WTC11 (cell line): ENCODE results near the gene EVI5L. TPM values are rescaled to one million over a fixed set of nuclear protein-coding genes. Genes with fewer than 3 reads are reported as not detected.
A peak's percentile ranks its signal among the peaks of the same experiment; 100 is the strongest.

ENCODE experiments used
- ATAC-seq: fragments of 200-7000 bp; cut with Tn5 transposase; 2 replicates; pipeline ENCODE4 v1.10.0; 2021; ENCODE audit warnings: mild to moderate bottlenecking, moderate library complexity
- CTCF ChIA-PET: fragments of 300-600 bp; sonication (Branson Sonifier 250); formaldehyde crosslinking; loops from one replicate; lab custom pipeline; 2021; ENCODE audit warnings: antibody characterized with exemption; lab: Charles Lee
- POLR2A ChIA-PET: fragments of 350-600 bp; sonication (Branson Sonifier 250); formaldehyde crosslinking; loops from one replicate; lab custom pipeline; 2021; ENCODE audit warnings: antibody characterized with exemption; lab: Charles Lee
- DNase-seq: peaks from one replicate; pipeline ENCODE4 v3.0.0; 2021; ENCODE audit warnings: low spot score
- H3K27ac Mint-ChIP-seq: 2 replicates; pipeline ENCODE4 v1.8.0; 2021; ENCODE audit warnings: mixed read lengths
- H3K27me3 Mint-ChIP-seq: 2 replicates; pipeline ENCODE4 v1.8.0; 2021; ENCODE audit warnings: low read depth, mild to moderate bottlenecking, moderate library complexity, mixed read lengths
- H3K36me3 Mint-ChIP-seq: 2 replicates; pipeline ENCODE4 v1.8.0; 2021; ENCODE audit warnings: mixed read lengths
- H3K4me1 Mint-ChIP-seq: 2 replicates; pipeline ENCODE4 v1.8.0; 2022; ENCODE audit warnings: mixed read lengths
- H3K4me3 Mint-ChIP-seq: 2 replicates; pipeline ENCODE4 v1.8.0; 2021; ENCODE audit warnings: mild to moderate bottlenecking, moderate library complexity, mixed read lengths
- H3K9me3 Mint-ChIP-seq: 2 replicates; pipeline ENCODE4 v1.8.0; 2021; ENCODE audit warnings: mixed read lengths
- CBFB ChIP-seq: sonication (generic); formaldehyde crosslinking; IDR thresholded peaks from 2 replicates; pipeline ENCODE4 v1.8.1; 2022; ENCODE audit warnings: mild to moderate bottlenecking, low read depth, missing genetic modification reagents
- GABPB1 ChIP-seq: sonication (generic); formaldehyde crosslinking; IDR thresholded peaks from 2 replicates; pipeline ENCODE4 v1.8.1; 2023; ENCODE audit warnings: mild to moderate bottlenecking, missing genetic modification reagents
- HMGA2 ChIP-seq: fragments of 250-450 bp; sonication (Bioruptor Pico); IDR thresholded peaks from 2 replicates; pipeline ENCODE4 v1.4.0; 2021; ENCODE audit warnings: mild to moderate bottlenecking, moderate library complexity
- JAZF1 ChIP-seq: fragments of 250-450 bp; sonication (Bioruptor Pico); IDR thresholded peaks from 2 replicates; pipeline ENCODE4 v1.9.0; 2021; ENCODE audit warnings: moderate library complexity, mild to moderate bottlenecking, inconsistent platforms
- NFE2L1 ChIP-seq: sonication (generic); formaldehyde crosslinking; IDR thresholded peaks from 2 replicates; pipeline ENCODE4 v1.8.1; 2023; ENCODE audit warnings: missing genetic modification reagents
- RELA ChIP-seq: sonication (generic); formaldehyde crosslinking; IDR thresholded peaks from 2 replicates; pipeline ENCODE4 v1.8.1; 2022; ENCODE audit warnings: missing genetic modification reagents, mild to moderate bottlenecking, borderline replicate concordance
- SMAD4 ChIP-seq: sonication (generic); formaldehyde crosslinking; IDR thresholded peaks from 2 replicates; pipeline ENCODE4 v1.8.0; 2022; ENCODE audit warnings: mild to moderate bottlenecking, missing genetic modification reagents
- ZNF121 ChIP-seq: sonication (generic); formaldehyde crosslinking; IDR thresholded peaks from 2 replicates; pipeline ENCODE4 v1.8.0; 2023; ENCODE audit warnings: missing genetic modification reagents
- ZNF138 ChIP-seq: sonication (generic); formaldehyde crosslinking; conservative IDR thresholded peaks from 2 replicates; pipeline ENCODE4 v1.8.1; 2022; ENCODE audit warnings: mild to moderate bottlenecking, moderate library complexity, missing genetic modification reagents
- total RNA-seq: library from RNA; stranded (reverse); gene quantifications from 3 replicates; pipeline ENCODE4 v1.2.3, GENCODE V29; 2021
- TF ChIP-seq, protein P1 (sequence below): fragments of 250-450 bp; sonication (Bioruptor Pico); IDR thresholded peaks from 2 replicates; pipeline ENCODE4 v1.9.0; 2021; ENCODE audit warnings: moderate library complexity, mild to moderate bottlenecking, inconsistent platforms, borderline replicate concordance
- TF ChIP-seq, protein P2 (sequence below): sonication (generic); formaldehyde crosslinking; IDR thresholded peaks from 2 replicates; pipeline ENCODE4 v1.8.1; 2023; ENCODE audit warnings: mild to moderate bottlenecking, missing genetic modification reagents, borderline replicate concordance
- TF ChIP-seq, protein P3 (sequence below): sonication (generic); formaldehyde crosslinking; IDR thresholded peaks from 2 replicates; pipeline ENCODE4 v1.8.1; 2022; ENCODE audit warnings: low read depth, missing genetic modification reagents, borderline replicate concordance

Gene EVI5L
- total RNA-seq, 1 experiment from 2014 or later = 10.5 TPM

DNA sequence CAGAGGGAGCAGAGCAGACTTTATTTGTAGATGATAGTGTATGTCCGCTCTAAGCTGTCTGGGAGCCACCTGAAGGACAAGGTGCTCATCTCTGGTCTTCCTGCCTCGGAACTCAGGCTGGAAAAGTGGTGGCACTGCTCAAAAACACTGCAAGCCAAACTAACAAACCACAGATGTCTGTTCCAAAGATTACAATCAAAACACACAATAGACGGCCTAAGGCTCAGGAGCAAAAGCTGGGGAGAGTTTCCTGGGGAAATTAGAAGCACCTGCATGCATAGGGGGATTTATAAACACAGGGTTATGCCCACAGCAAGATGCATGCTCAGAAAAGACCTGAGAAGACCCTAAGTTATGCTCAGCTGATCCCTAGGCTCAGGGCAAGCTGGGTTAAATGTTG, 9.4 kb upstream of the EVI5L start (continued):
- TF ChIP-seq, protein P1, sequence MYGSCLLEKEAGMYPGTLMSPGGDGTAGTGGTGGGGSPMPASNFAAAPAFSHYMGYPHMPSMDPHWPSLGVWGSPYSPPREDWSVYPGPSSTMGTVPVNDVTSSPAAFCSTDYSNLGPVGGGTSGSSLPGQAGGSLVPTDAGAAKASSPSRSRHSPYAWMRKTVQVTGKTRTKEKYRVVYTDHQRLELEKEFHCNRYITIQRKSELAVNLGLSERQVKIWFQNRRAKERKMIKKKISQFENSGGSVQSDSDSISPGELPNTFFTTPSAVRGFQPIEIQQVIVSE (CRISPR knock-in tag) = no peak
- TF ChIP-seq, protein P2, sequence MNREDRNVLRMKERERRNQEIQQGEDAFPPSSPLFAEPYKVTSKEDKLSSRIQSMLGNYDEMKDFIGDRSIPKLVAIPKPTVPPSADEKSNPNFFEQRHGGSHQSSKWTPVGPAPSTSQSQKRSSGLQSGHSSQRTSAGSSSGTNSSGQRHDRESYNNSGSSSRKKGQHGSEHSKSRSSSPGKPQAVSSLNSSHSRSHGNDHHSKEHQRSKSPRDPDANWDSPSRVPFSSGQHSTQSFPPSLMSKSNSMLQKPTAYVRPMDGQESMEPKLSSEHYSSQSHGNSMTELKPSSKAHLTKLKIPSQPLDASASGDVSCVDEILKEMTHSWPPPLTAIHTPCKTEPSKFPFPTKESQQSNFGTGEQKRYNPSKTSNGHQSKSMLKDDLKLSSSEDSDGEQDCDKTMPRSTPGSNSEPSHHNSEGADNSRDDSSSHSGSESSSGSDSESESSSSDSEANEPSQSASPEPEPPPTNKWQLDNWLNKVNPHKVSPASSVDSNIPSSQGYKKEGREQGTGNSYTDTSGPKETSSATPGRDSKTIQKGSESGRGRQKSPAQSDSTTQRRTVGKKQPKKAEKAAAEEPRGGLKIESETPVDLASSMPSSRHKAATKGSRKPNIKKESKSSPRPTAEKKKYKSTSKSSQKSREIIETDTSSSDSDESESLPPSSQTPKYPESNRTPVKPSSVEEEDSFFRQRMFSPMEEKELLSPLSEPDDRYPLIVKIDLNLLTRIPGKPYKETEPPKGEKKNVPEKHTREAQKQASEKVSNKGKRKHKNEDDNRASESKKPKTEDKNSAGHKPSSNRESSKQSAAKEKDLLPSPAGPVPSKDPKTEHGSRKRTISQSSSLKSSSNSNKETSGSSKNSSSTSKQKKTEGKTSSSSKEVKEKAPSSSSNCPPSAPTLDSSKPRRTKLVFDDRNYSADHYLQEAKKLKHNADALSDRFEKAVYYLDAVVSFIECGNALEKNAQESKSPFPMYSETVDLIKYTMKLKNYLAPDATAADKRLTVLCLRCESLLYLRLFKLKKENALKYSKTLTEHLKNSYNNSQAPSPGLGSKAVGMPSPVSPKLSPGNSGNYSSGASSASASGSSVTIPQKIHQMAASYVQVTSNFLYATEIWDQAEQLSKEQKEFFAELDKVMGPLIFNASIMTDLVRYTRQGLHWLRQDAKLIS (CRISPR knock-in tag) = no peak
- TF ChIP-seq SMAD4 (CRISPR knock-in tag) = no peak
- no peak for TF ChIP-seq CBFB (CRISPR knock-in tag)
- no peak for TF ChIP-seq RELA (CRISPR knock-in tag)
- TF ChIP-seq ZNF138 (CRISPR knock-in tag) = no peak
- TF ChIP-seq GABPB1 (CRISPR knock-in tag) = no peak

DNA sequence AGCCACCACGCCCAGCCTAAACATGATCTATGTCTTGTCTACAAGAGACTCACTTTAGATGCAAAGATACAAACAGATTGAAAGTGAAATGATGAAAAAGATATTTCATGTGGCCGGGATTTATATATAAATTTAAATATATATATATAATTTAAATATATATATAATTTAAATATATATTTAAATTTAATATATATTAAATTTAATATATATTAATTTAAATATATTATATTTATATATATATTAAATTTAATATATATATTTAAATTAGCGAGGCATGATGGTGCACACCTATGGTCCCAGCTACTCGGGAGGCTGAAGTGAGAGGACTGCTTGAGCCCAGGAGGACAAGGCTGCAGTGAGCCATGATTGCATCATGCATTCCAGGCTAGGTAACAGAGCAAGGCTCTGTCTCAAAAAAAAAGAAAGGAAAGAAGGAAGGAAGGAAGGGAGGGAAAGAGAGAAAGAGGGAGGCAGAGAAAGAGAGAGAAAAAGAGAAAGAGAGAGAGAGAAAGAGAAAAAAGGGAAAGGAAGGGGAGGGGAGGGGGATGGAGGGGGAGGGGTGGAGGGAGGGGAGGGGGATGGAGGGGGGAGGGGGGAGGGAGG, 7.0 kb upstream of the EVI5L start:
- Mint-ChIP-seq H3K36me3 (no peaks in the 10 kb centered on the region), H3K4me3 (no peak overlapping the region), H3K9me3 (peaks cover 14% of the 10 kb centered on the region), H3K27me3 (peaks cover 75% of the 10 kb centered on the region), H3K27ac (no peak overlapping the region), H3K4me1 (peaks cover 3% of the 10 kb centered on the region; the same call in 1 of the 2 replicates)
- ChIA-PET POLR2A (no interaction called here), CTCF (interaction anchor here (1.4 kb wide), 1 partner anchor 142 kb away, joined by 4 read pairs; the partner anchor contains the start of gene TRAPPC5)
- TF ChIP-seq, protein P3, sequence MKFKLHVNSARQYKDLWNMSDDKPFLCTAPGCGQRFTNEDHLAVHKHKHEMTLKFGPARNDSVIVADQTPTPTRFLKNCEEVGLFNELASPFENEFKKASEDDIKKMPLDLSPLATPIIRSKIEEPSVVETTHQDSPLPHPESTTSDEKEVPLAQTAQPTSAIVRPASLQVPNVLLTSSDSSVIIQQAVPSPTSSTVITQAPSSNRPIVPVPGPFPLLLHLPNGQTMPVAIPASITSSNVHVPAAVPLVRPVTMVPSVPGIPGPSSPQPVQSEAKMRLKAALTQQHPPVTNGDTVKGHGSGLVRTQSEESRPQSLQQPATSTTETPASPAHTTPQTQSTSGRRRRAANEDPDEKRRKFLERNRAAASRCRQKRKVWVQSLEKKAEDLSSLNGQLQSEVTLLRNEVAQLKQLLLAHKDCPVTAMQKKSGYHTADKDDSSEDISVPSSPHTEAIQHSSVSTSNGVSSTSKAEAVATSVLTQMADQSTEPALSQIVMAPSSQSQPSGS = no peak
- TF ChIP-seq HMGA2 (CRISPR knock-in tag) (peak; percentile 96), GABPB1 (CRISPR knock-in tag) (peak; percentile 50; the same call in 1 of the 2 replicates), JAZF1 (CRISPR knock-in tag) (no peak)
- TF ChIP-seq, protein P2 (CRISPR knock-in tag) = no peak
- DNase-seq = no peak
- no peak for ATAC-seq

DNA sequence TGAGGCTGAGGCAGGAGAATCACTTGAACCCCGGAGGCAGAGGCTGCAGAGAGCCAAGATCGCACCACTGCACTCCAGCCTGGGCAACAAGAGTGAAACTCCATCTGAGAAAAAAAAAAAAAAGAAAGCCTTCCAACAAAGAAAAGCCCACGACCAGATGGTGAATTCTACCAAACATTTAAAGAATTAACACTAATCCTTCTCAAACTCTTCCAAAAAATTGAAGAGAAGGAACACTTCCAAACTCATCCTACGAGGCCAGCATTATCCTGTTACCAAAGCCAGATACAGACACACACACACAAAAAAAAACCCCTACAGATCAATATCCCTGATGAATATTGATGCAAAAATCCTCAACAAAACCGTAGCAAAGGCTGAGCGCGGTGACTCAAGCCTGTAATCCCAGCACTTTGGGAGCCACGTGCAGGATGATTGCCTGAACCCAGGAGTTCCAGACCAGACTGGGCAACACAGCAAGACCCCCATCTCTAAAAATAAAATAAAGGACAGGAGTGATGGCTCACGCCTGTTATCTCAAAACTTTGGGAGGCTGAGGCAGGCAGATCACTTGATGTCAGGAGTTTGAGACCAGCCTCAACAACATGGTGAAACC, 6.2 kb upstream of the EVI5L start:
- POLR2A ChIA-PET = no interaction called here

More for the DNA sequence above, 6.2 kb upstream of the EVI5L start:
- H3K9me3 Mint-ChIP-seq = peaks cover 8% of the 10 kb centered on the region
- H3K36me3 Mint-ChIP-seq = no peaks in the 10 kb centered on the region
- TF ChIP-seq NFE2L1 (CRISPR knock-in tag) (no peak), ZNF121 (CRISPR knock-in tag) (peak; percentile 93)
- TF ChIP-seq, all 79 proteins: peak for 1
- CTCF ChIA-PET = no interaction called here
- no peak for DNase-seq
- Mint-ChIP-seq H3K27ac (no peak overlapping the region), H3K4me1 (peaks cover 3% of the 10 kb centered on the region; the same call in 1 of the 2 replicates), H3K4me3 (no peak overlapping the region), H3K27me3 (peaks cover 75% of the 10 kb centered on the region)
- no peak for ATAC-seq
